SKM-1 (cell line): ENCODE results near the gene CENPM.
"Not testable (repeated sequence)": the region's sequence is repeated elsewhere in the genome, so short reads cannot be mapped to it uniquely, and the experiment has no call there.

ENCODE experiments used
- DNase-seq: peaks from one replicate; lab custom pipeline; 2025; ENCODE audit not compliant: unreplicated experiment; lab: John Stamatoyannopoulos, UW

The CENPM gene

DNA sequence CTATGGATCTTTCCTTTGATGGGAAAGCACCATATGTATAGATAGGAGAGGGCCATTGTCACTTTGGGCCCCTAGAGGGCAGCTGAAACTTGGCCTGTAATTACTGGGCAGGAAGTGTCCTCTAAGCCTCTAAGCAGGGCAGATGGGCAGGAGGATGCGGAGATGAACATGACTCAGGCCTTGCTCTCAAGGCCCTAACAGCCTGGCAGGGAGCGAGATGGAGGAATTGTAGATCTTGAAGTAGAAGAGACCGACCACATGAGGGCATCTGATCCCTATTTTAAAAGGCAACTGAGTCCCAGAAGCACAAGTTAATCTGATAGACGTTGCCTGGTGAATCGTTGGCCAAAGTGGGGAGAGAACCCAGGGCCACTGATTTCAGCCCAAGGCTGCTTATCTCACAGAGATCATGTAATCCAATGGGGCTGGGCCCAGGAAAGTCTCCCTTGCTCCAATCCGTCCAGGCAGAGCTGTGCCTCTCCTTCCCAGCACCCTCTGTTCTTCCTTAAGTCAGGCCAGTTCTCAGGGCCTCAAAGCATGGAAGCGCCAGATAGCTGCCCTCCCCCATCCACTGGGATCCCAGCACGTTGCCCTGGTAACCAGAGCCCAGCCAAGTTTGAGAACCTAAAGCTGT is 19.8 kb upstream of the CENPM start:
- DNase-seq: peak; percentile 56

GRCh38 chr22:41966225-41966606 is 19.3 kb upstream of the CENPM start:
- DNase-seq: no peak

DNA sequence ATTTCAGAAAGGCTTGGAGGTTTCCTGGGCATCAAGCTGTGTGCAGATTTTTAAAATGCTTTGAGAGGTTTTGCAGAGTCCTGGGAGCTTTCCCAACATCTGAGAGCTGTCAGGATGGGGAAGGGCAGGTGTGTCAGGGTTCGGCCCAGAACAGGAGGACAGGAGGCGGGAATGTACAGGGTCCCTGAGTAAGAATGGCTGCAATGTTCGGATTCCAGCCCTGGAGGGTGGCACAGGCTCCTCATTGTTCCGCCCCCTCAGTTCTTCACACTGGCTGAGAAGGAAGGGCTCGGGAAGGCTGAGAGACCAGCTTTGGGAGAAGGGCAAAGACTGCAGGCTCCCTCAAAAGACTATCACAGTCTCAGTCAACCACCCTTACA is 17.1 kb upstream of the CENPM start:
- no peak for DNase-seq

- DNase-seq: peak; percentile 44
Measured at GRCh38 chr22:41963453-41964111, 16.6 kb upstream of the CENPM start.

GRCh38 chr22:41957941-41958556 is 11.1 kb upstream of the CENPM start:
- DNase-seq: no peak

DNA sequence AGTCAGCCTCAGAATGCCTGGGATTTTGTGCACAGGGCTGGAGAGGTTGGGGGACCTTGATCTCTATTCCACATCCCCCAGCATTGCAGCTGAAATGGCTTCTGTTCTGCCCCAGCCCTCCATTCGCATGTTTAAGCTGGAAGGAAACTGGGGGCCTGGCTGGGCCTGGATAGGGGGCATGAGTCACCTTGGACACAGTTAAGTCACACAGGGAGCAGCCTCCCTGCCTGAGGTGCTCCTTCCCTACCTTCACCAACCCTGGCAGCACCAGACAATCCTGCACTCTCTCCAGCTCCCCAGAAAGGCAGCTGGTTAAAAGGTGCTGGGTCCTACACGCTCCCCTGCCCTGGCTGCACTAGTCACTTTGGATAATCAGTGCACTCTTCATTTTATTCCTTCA is 5.8 kb upstream of the CENPM start:
- no peak for DNase-seq

GRCh38 chr22:41951898-41952474 is 5.0 kb upstream of the CENPM start, which contains the start of gene SMIM45:
Gene SMIM45, plus strand, starts transcription at chr22:41952150.
- DNase-seq: no peak

- no peak for DNase-seq
Measured at GRCh38 chr22:41949297-41949965, 2.5 kb upstream of the CENPM start.

DNA sequence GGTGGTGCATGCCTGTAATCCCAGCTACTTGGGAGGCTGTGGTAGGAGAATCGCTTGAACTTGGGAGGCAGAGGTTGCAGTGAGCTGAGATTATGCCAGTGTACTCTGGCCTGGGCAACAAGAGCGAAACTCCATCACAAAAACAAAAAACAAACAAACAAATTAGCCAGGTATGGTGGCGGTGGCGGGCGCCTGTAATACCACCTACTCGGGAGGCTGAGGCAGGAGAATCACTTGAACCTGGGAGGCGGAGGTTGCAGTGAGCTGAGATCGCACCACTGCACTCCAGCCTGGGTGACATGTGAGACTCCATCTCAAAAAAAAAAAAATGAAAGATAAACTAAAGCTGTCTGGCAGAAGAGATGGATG is 2.0 kb upstream of the CENPM start:
- not testable (repeated sequence) for DNase-seq

DNA sequence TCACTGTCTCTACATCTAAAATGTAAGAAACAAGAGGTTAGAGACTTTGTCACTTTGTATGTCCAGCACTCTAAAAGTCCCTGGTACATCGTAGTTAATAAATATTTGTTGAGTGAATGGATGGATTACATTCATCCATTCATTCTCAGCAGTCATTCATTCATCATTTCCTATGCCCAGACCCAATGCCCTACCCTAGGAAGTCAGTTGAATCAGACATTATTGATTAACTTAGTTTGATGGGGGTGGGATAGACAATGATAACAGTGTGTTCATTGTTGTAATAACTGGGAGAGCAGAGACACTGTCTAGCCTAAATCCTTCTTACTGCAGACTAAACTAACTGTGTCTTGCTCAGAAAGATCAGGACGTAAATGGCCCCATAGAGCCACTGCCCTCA is 1.2 kb upstream of the CENPM start:
- no peak for DNase-seq

GRCh38 chr22:41947424-41948080 is 600 bp upstream of the CENPM start:
- no peak for DNase-seq

DNA sequence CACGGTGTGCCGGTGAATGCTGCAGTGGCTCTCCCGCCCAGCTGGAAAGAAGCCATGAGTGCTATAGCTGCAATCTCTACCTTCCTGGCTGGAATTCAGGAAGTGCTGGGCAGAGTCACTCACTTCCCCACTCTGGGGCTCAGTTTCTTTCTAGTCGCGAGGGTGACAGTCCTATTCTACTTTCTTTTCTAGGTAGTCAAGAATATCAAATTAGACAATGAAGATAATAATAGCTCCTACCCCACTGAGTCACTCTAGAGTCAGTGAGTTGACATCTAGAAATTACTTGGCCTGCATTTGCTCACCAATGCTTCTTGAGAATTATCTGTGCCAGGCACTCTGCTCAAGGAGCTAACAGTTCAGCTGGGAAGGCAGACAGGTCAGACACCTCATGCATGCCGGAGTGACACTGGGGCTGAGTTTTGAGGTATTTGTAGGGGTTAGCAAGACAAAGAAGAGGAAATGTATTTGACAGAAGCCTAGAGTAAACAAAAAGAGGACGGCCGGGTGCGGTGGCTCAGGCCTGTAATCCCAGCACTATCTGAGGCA is 3.2 kb downstream of the CENPM start:
- DNase-seq: no peak

- peak; percentile 34 for DNase-seq
Measured at GRCh38 chr22:41940832-41941765, 5.9 kb downstream of the CENPM start.

DNA sequence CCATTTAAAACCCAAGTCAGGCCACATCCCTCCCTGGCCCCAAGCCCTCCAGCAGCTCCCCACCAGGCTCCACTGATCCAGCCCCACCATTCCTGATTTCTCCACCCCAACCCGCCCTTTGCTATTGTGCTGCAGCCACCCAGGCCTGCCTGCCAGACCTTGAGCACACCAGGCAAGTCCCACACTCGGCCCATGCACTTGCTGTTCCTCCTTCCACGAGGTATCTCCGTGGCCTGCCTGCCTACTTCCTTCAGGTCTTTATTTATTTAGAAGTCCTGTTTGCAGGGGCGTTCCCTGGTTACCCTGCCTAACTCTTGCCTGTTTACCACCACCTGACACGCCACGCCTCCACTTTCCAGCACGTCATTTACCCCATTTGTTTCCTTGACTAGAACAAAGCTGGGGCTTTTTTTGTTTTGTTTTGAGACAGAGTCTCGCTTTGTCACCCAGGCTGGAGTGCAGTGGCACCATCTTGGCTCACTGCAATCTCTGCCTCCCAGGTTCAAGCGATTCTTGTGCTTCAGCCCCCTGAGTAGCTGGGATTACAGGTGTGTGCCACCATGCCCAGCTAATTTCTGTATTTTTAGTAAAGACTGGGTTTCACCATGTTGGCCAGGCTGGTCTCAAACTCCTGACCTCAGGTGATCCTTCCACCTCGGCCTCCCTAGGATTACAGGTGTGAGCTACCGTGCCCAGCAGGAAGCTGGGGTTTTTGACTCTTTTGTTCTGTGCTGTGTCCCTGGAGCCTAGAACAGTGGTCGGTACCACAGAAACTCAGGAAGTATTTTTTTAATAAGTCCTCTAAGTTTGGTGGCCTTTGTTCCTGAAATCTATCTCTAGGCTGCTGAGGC is 6.7 kb downstream of the CENPM start:
- no peak for DNase-seq

DNA sequence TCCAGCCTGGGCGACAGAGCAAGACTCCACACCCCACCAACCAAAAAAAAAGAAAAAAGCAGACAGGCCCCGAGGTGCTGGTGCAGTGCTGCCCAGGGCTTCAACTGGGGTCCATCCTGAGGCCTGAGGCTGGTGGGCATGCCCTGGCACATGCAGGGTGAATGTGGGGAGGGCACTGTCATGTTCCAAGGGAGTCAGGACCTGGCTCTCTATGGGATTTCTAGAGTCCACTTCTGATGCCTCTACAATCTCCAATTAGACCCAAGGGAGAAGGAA is 10.1 kb downstream of the CENPM start:
- no peak for DNase-seq

DNA sequence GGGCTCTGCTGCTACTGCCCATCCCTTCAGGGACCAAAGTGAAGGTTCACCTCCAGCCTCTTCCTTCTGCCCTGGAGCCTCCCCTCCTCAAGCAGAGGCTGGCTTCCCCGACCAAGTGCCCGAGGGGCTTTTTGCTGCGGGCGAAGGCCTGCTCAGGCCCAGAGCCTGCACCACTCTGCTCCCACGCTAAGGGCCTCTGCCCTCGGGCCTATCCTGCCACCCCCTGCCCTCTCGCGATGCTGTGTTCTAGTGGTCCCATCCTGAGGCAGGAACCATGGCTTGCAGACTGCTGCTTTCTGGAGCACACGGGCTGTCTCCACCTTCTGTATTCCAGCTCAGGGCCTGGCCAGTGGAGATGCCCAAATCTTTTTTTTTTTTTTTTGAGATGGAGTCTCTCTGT is 11.4 kb downstream of the CENPM start:
- no peak for DNase-seq

- no peak for DNase-seq
Measured at GRCh38 chr22:41935015-41935351, 12.0 kb downstream of the CENPM start.

- DNase-seq: no peak
Measured at GRCh38 chr22:41934284-41935014, 12.5 kb downstream of the CENPM start.
